Brain microvascular endothelial cell (primary cell): Measurements from ENCODE around the gene ERFL.

Experiments used
- DNase-seq: peaks from one replicate; pipeline ENCODE4 v3.0.0-alpha.2; 2020
- H3K27ac ChIP-seq: fragments of 250-450 bp; sonication (Bioruptor Pico); 2 replicates; pipeline ENCODE4 v1.5.1; 2020; ENCODE audit warnings: mild to moderate bottlenecking, moderate library complexity
- H3K27me3 ChIP-seq: fragments of 250-450 bp; sonication (Bioruptor Pico); replicated peaks from 2 replicates; pipeline ENCODE4 v1.5.1; 2020; ENCODE audit warnings: mild to moderate bottlenecking
- H3K36me3 ChIP-seq: fragments of 250-450 bp; sonication (Bioruptor Pico); replicated peaks from 2 replicates; pipeline ENCODE4 v1.5.1; 2020; ENCODE audit warnings: mild to moderate bottlenecking
- H3K4me3 ChIP-seq: 2 replicates; pipeline ENCODE4 v1.5.1; 2011; ENCODE audit warnings: low read depth, mild to moderate bottlenecking, control low read depth, low read length, moderate library complexity
- CTCF ChIP-seq: IDR thresholded peaks from 2 replicates; pipeline ENCODE4 v1.5.1; 2011; ENCODE audit warnings: low read depth, mild to moderate bottlenecking, moderate library complexity, low read length, control low read depth, inconsistent platforms; ENCODE audit errors: missing control alignments
- in situ Hi-C: cut with HindIII; loops from 2 replicates; pipeline ENCODE4 v1.10.0; 2017; ENCODE audit warnings: low sequenced_read_pairs, low pct_ligation_motif_present

Gene ERFL

GRCh38 chr19:41923045-41923788 lies 5.0 kb downstream of the ERFL start:
- no peak for DNase-seq
- in situ Hi-C loops = no loop called here

GRCh38 chr19:41922585-41922984 lies 5.7 kb downstream of the ERFL start:
- in situ Hi-C loops = no loop called here

More at GRCh38 chr19:41923045-41923788, 5.0 kb downstream of the ERFL start:
- H3K36me3 ChIP-seq = no peaks in the 10 kb centered on the region
- H3K27me3 ChIP-seq = peaks cover 49% of the 10 kb centered on the region
- no peak overlapping the region for H3K4me3 ChIP-seq
- no peak for TF ChIP-seq CTCF
- H3K27ac ChIP-seq = no peak overlapping the region

GRCh38 chr19:41921577-41922576 lies 6.4 kb downstream of the ERFL start:
- H3K27me3 ChIP-seq = peaks cover 52% of the 10 kb centered on the region
- DNase-seq = no peak
- no peak overlapping the region for H3K27ac ChIP-seq
- TF ChIP-seq CTCF = no peak
- H3K36me3 ChIP-seq = no peaks in the 10 kb centered on the region
- no peak overlapping the region for H3K4me3 ChIP-seq
- in situ Hi-C loops = no loop called here

More at GRCh38 chr19:41922585-41922984, 5.7 kb downstream of the ERFL start:
- no peaks in the 10 kb centered on the region for H3K36me3 ChIP-seq
- H3K27ac ChIP-seq = no peak overlapping the region
- no peak for TF ChIP-seq CTCF
- peaks cover 52% of the 10 kb centered on the region for H3K27me3 ChIP-seq
- no peak for DNase-seq
- no peak overlapping the region for H3K4me3 ChIP-seq

GRCh38 chr19:41920882-41921576 lies 7.2 kb downstream of the ERFL start:
- Histone ChIP-seq H3K36me3 (no peaks in the 10 kb centered on the region), H3K4me3 (no peak overlapping the region), H3K27me3 (peaks cover 58% of the 10 kb centered on the region), H3K27ac (no peak overlapping the region)
- DNase-seq = no peak
- TF ChIP-seq CTCF = no peak
- in situ Hi-C loops = no loop called here

- Histone ChIP-seq H3K27ac (no peak overlapping the region), H3K36me3 (no peaks in the 10 kb centered on the region), H3K4me3 (no peak overlapping the region), H3K27me3 (peaks cover 67% of the 10 kb centered on the region)
- no peak for TF ChIP-seq CTCF
- in situ Hi-C loops = no loop called here
- DNase-seq = no peak
These were observed 8.1 kb downstream of the ERFL start for GRCh38 chr19:41919948-41920712.
